ENCODE data around the gene PUM2. TPM values are rescaled to one million over a fixed set of nuclear protein-coding genes. Genes with fewer than 3 reads are reported as not detected.
"Not testable (repeated sequence)": the region's sequence is repeated elsewhere in the genome, so short reads cannot be mapped to it uniquely, and the experiment has no call there.

The PUM2 gene
- total RNA-seq, 2 donors from 2014 or later: 114 to 126 TPM

GRCh38 chr2:20273042-20273441 lies 77.6 kb downstream of the PUM2 start:
- TF ChIP-seq CTCF (conservative IDR thresholded peaks at IDR 0.05): no peak
- no peaks in the 10 kb centered on the region for H3K27me3 ChIP-seq (ENCODE audit: control insufficient read depth, insufficient read depth, low read length, poor library complexity, severe bottlenecking)
- peaks cover 31% of the 10 kb centered on the region for H3K36me3 Mint-ChIP-seq (ENCODE audit: low read depth)
- no peaks in the 10 kb centered on the region for H3K4me1 ChIP-seq (ENCODE audit: control insufficient read depth, insufficient read depth, low read length)
- H3K9me3 ChIP-seq (ENCODE audit: control insufficient read depth, low read length): peaks cover 7% of the 10 kb centered on the region
- H3K27ac Mint-ChIP-seq: no peak overlapping the region
- H3K9me3 Mint-ChIP-seq: no peaks in the 10 kb centered on the region
- no peaks in the 10 kb centered on the region for H3K27me3 Mint-ChIP-seq (ENCODE audit: insufficient read depth)
- H3K27ac ChIP-seq (ENCODE audit: low read depth, low read length): no peak overlapping the region
- no peak overlapping the region for H3K4me3 ChIP-seq (ENCODE audit: low read length)
- H3K9ac ChIP-seq (ENCODE audit: extremely low read depth, low read length, poor library complexity, severe bottlenecking): no peak overlapping the region
- no peaks in the 10 kb centered on the region for H3K4me1 Mint-ChIP-seq
- no peak overlapping the region for H3K4me3 Mint-ChIP-seq
- peaks cover 88% of the 10 kb centered on the region for H3K36me3 ChIP-seq (ENCODE audit: control insufficient read depth, insufficient read depth, low read length)
- 94 to 100% methylated on average over 4 of the region's 4 CpGs for WGBS, 2 experiments (ENCODE audit: insufficient coverage in 1 of 2, insufficient read length in 1 of 2)
- no peak for DNase-seq

GRCh38 chr2:20268317-20268716 lies 82.3 kb downstream of the PUM2 start:
- H3K4me3 ChIP-seq (ENCODE audit: low read length); H3K4me1 ChIP-seq (ENCODE audit: control insufficient read depth, insufficient read depth, low read length); H3K27me3 Mint-ChIP-seq (ENCODE audit: insufficient read depth); H3K4me1 Mint-ChIP-seq; H3K9me3 Mint-ChIP-seq; H3K9me3 ChIP-seq (ENCODE audit: control insufficient read depth, low read length); H3K27ac Mint-ChIP-seq; H3K9ac ChIP-seq (ENCODE audit: extremely low read depth, low read length, poor library complexity, severe bottlenecking); H3K4me3 Mint-ChIP-seq; H3K27ac ChIP-seq (ENCODE audit: low read depth, low read length); DNase-seq; H3K27me3 ChIP-seq (ENCODE audit: control insufficient read depth, insufficient read depth, low read length, poor library complexity, severe bottlenecking): not testable (repeated sequence)
- H3K36me3 Mint-ChIP-seq (ENCODE audit: low read depth): peaks cover 55% of the 10 kb centered on the region
- 99 to 100% methylated on average over 1 to 6 of the region's 6 CpGs for WGBS, 2 experiments (ENCODE audit: insufficient coverage in 1 of 2, insufficient read length in 1 of 2)
- peaks cover 81% of the 10 kb centered on the region for H3K36me3 ChIP-seq (ENCODE audit: control insufficient read depth, insufficient read depth, low read length)

GRCh38 chr2:20267529-20267928 lies 83.1 kb downstream of the PUM2 start:
- Mint-ChIP-seq H3K4me1 (no peaks in the 10 kb centered on the region), H3K27ac (no peak overlapping the region), H3K9me3 (no peaks in the 10 kb centered on the region), H3K4me3 (no peak overlapping the region), H3K36me3 (ENCODE audit: low read depth) (peaks cover 59% of the 10 kb centered on the region), H3K27me3 (ENCODE audit: insufficient read depth) (no peaks in the 10 kb centered on the region)
- peaks cover 7% of the 10 kb centered on the region for H3K9me3 ChIP-seq (ENCODE audit: control insufficient read depth, low read length)
- H3K36me3 ChIP-seq (ENCODE audit: control insufficient read depth, insufficient read depth, low read length): peaks cover 82% of the 10 kb centered on the region
- no peak for DNase-seq
- WGBS, 2 experiments (ENCODE audit: insufficient coverage in 1 of 2, insufficient read length in 1 of 2): 98 to 100% methylated on average over 1 to 2 of the region's 2 CpGs
- H3K9ac ChIP-seq (ENCODE audit: extremely low read depth, low read length, poor library complexity, severe bottlenecking): no peak overlapping the region
- H3K4me1 ChIP-seq (ENCODE audit: control insufficient read depth, insufficient read depth, low read length): no peaks in the 10 kb centered on the region
- TF ChIP-seq CTCF (conservative IDR thresholded peaks at IDR 0.05): no peak
- H3K27ac ChIP-seq (ENCODE audit: low read depth, low read length): no peak overlapping the region
- H3K4me3 ChIP-seq (ENCODE audit: low read length): no peak overlapping the region
- no peaks in the 10 kb centered on the region for H3K27me3 ChIP-seq (ENCODE audit: control insufficient read depth, insufficient read depth, low read length, poor library complexity, severe bottlenecking)

- H3K27ac ChIP-seq (ENCODE audit: low read depth, low read length): no peak overlapping the region
- Mint-ChIP-seq H3K4me1 (no peaks in the 10 kb centered on the region), H3K27me3 (ENCODE audit: insufficient read depth) (no peaks in the 10 kb centered on the region), H3K36me3 (ENCODE audit: low read depth) (peaks cover 59% of the 10 kb centered on the region), H3K9me3 (no peaks in the 10 kb centered on the region), H3K4me3 (no peak overlapping the region), H3K27ac (no peak overlapping the region)
- no peak overlapping the region for H3K4me3 ChIP-seq (ENCODE audit: low read length)
- no peaks in the 10 kb centered on the region for H3K9me3 ChIP-seq (ENCODE audit: control insufficient read depth, low read length)
- TF ChIP-seq CTCF (conservative IDR thresholded peaks at IDR 0.05): no peak
- no peak overlapping the region for H3K9ac ChIP-seq (ENCODE audit: extremely low read depth, low read length, poor library complexity, severe bottlenecking)
- H3K36me3 ChIP-seq (ENCODE audit: control insufficient read depth, insufficient read depth, low read length): peaks cover 82% of the 10 kb centered on the region
- DNase-seq: no peak
- no peaks in the 10 kb centered on the region for H3K27me3 ChIP-seq (ENCODE audit: control insufficient read depth, insufficient read depth, low read length, poor library complexity, severe bottlenecking)
- 80 to 96% methylated on average over 1 to 2 of the region's 2 CpGs for WGBS, 2 experiments (ENCODE audit: insufficient coverage in 1 of 2, insufficient read length in 1 of 2)
- H3K4me1 ChIP-seq (ENCODE audit: control insufficient read depth, insufficient read depth, low read length): no peaks in the 10 kb centered on the region
These were observed 86.0 kb downstream of the PUM2 start for GRCh38 chr2:20264629-20265028.

Measured in endodermal cell (in vitro differentiated cells).